HuH-7.5 (cell line): Measurements from ENCODE around the gene FGF2.
A peak's percentile ranks its signal among the peaks of the same experiment; 100 is the strongest.
"Not testable (repeated sequence)": the region's sequence is repeated elsewhere in the genome, so short reads cannot be mapped to it uniquely, and the experiment has no call there.

ENCODE experiments used
- DNase-seq: peaks from one replicate; pipeline ENCODE4 v3.0.0; 2011; ENCODE audit warnings: low spot score

Gene FGF2

GRCh38 chr4:122826553-122827257, at the start of gene FGF2:
TSS of gene FGF2 (plus strand) at chr4:122826831. CDS start at chr4:122827175, 344 bp downstream.
- DNase-seq = peak; percentile 16

GRCh38 chr4:122776916-122777315, 49.7 kb upstream of the FGF2 start:
- DNase-seq = no peak

- no peak for DNase-seq
These were observed 48.6 kb upstream of the FGF2 start for GRCh38 chr4:122777846-122778673.

DNA sequence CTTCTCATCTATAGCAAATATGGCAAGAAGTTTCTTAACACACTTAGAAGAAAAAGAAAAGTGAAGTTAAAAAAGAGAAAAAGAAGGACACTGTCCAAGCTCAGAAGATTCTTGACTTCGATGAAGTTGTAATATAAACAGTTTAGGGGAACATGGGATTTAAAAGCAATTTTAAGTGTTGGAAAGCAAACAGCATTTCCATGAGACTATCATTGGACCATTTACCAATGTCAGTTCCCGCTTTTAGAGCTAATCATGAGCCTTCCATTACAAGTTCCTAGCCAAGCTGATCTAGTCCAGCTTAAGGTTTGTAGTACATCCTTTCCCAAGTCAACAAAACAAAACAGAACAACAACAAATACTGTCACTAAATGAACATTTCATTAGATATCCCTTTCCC, 45.1 kb upstream of the FGF2 start:
- no peak for DNase-seq

DNA sequence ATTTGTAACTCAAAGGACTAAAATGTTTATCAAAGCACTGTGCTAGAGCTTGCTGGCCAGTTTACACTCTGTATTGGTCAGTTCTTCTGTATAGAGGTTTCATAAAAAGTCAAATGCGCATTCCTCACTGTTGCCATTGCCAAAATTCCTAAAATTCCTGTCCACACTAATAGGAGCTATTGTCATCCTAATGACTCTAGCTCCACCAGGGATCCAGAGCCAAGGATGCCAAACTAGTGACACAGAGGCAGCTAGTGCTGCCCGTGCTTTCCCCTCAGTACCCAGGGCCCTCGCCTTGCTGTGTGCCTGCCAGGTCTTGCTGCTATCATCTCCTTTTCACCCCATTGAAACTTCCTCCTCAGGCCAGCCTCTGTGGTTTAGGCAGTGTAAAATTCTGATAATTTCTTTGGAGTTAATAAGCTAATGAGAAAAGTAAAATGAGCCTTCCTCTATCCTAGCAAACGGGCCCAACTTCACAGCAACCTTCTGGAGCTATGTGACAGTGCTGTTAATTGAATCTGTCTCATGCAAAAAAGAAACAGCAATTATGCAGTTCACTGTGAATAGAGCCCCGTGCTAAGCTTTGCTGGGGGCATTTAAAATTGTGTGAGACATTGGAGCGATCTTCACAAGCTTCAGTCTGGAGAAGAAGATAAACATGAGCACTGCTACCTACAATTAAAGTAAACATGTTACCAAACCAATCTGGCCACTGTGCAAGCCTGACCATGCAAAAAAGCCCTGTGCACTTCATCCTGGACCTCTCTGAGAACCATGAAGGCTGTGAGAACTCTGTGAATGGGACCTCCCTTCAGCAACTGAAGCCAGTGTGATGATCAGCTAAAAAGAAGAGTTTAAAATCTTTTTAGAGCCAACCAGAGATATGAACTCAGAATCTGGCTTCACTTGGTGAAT, 43.1 kb upstream of the FGF2 start:
- peak; percentile 2 for DNase-seq

DNA sequence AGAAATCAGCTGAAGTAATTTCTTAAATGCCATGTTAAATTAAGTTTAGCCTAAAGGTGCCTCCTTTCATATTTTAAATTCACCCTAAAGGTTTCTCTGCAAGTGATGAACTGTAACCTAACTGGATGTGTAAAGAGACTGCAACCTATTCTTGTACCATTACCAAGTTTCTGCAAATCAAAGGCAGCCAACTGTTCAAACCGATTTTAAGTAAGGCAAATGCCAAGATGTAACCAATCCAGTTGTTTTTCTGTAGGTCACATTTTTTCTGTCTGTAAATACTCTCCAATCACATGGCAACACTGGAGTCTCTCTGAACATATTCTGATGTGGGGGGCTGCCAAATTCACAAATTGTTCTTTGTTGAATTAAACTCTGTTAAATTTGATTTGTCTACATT, 42.4 kb upstream of the FGF2 start:
- DNase-seq = no peak

DNA sequence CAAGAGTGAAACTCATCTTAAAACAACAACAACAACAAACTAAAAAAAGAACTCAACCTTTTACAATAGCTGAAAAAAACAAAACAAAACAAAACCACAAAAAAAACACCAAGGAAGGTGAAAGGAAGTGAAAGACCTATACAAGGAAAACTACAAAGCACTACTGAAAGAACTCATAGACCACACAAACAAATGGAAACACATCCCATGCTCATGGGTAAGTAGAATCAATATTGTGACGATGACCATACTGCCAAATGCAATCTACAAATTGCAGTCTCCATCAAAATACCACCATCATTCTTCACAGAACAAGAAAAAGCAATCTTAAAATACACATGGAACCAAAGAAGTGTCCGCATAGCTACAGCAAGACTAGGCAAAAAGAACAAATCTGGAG, 41.5 kb upstream of the FGF2 start:
- no peak for DNase-seq

DNA sequence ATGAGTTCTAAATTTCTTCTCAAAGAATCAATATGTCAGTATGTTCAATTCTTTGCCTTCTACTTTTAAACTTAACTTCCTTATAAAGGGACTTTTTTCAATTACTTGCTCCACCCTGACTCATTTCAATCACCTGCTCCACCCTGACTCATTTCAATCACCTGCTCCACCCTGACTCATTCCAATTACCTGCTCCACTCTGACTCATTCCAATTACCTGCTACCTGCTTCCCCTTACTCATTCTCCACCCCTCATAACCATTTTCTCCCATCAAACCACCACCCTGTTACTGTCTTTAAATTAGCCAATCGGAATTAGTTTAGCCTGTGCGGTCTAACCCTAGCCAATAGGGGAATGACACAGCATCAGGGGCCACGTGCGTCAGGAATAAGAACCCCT, 40.3 kb upstream of the FGF2 start:
- not testable (repeated sequence) for DNase-seq

DNA sequence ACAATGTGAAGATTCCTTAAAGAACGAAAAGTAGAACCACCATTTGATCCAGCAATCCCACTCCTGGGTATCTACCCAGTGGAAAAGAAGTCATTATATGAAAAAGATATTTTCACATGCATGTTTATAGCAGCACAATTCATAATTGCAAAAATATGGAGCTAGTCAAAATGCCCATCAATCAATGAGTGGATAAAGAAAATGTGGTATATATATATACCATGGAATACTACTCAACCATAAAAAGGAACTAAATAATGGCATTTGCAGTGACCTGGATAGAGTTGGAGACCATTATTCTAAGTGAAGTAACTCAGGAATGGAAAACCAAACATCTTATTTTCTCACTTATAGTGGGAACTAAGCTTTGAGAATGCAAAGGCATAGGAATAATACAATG, 39.7 kb upstream of the FGF2 start:
- DNase-seq = not testable (repeated sequence)

GRCh38 chr4:122787940-122788339, 38.7 kb upstream of the FGF2 start:
- no peak for DNase-seq

- no peak for DNase-seq
These were observed 37.7 kb upstream of the FGF2 start for GRCh38 chr4:122788935-122789334.

- DNase-seq = no peak
These were observed 32.8 kb upstream of the FGF2 start for GRCh38 chr4:122793811-122794210.

DNA sequence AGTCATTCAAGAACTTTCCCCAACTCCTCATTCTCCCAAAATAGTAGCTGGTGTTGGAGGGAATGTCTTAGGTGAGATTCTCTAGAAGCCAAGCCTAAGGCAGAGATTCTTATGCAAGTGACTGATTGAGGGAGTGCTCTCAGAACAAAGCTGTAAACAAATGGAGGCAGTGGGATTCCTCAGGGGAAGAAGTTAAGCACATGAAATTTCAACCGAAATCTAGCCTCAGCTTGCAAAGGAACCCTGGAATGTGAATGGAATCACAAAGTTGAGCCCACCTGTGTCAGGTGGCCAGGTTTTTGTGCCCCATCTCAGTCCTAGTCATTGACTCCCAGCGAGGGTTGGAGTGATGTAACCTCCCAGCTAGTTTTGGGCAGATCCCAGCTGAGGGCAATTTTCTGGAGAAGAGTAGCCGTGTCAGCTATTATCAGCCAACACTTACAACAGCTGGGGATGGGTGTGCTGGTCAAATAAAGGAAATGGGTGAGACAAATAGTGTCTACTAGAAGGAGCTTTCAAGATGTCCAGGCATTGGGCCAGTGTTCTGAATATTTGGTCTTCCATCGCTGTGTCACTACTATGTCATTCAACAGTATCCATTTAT, 29.7 kb upstream of the FGF2 start:
- no peak for DNase-seq

- DNase-seq = no peak
These were observed 29.1 kb upstream of the FGF2 start for GRCh38 chr4:122797405-122798094.

GRCh38 chr4:122798101-122798500, 28.5 kb upstream of the FGF2 start:
- no peak for DNase-seq

DNA sequence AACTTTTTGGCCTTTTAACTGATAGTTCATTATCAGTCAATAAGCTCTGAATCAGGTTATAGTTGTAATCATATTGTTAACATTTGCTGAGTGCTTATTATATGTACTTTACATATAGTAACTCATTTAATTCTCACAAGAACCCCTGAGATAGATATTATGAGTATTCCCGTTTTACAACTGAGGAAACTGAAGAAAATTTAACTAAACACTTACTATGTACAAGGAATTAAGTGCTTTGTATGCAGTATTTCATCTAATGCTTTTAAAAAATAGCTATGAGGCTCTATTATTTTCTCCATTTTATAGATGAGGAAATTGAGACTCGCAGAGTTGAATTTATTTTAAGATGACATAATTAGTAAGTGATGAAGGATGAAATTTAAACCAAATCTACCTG, 27.7 kb upstream of the FGF2 start:
- DNase-seq = no peak

DNA sequence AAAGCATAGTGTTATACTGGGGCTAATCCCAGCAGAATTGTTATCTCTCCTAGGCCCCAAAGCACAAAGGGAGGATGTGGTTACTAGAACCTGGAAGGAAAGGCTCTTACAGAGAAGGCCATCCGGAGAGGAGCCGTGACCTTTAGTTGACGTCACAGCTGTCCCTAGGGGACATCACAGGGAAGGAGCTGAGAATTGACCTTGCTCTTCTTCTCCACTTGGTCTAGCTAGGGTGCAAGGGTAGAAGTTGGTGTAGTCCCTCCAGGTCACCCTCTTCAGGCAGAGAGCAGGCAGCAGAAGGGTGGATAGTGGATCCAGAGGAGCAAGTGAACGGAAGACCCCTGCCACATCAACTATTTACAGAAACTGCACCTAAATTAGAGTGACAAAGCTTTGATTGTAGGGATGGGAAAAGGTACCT, 22.8 kb upstream of the FGF2 start:
- DNase-seq = no peak

GRCh38 chr4:122806981-122807679, 19.5 kb upstream of the FGF2 start:
- DNase-seq = no peak

DNA sequence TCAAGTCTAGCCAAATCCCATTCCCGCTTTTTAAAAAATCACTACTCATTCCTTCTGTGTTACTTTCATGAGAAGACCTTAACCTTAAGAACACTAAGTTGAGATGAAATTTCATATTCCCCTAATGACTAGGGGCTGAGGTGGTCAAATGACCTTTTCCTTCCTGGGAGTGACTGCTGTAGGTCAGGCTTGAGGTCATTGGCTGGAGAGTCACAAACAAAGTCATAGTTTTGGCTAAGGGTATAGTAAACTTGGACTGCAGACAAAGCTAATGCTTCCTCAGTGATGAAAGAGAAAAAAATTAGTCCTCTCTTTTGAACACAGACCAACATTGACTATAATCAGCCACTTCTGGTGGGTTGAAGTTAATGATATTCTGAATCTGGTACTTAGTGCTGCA, 16.0 kb upstream of the FGF2 start:
- DNase-seq = no peak

- DNase-seq = not testable (repeated sequence)
These were observed 14.8 kb upstream of the FGF2 start for GRCh38 chr4:122811781-122812180.

- DNase-seq = not testable (repeated sequence)
These were observed 13.8 kb upstream of the FGF2 start for GRCh38 chr4:122812823-122813222.
